Measurements from ENCODE around the gene PPT2. TPM values are rescaled to one million over a fixed set of nuclear protein-coding genes. Genes with fewer than 3 reads are reported as not detected.
"Not testable (repeated sequence)": the region's sequence is repeated elsewhere in the genome, so short reads cannot be mapped to it uniquely, and the experiment has no call there.

Gene PPT2
- total and polyA plus RNA-seq, 2 donors = 20.0 to 29.6 TPM

DNA sequence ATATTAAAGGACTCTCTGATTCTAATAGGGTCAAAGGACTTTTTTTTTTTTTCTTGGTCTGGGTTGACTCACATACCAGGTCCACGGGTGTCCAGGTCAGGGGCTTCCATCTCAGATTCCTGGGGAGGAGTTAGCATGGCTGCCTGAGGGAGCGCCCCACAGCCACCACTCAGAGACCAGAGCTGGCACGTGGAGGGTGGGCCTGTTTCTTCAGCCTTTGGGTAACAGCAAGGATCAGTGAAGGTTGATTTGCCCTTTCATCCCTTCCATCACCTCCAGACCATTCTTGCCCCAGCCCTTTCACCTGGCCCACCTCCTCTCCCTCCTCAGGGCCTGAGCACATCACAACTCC is 44.4 kb downstream of the PPT2 start:
- DNase-seq (ENCODE audit: extremely low spot score) = no peak
- Histone ChIP-seq H3K36me3 (ENCODE audit: insufficient read depth) (no peaks in the 10 kb centered on the region), H3K27ac (ENCODE audit: low read depth) (no peak overlapping the region), H3K4me1 (ENCODE audit: insufficient read depth) (no peaks in the 10 kb centered on the region), H3K4me3 (ENCODE audit: low read depth, low read length) (no peak overlapping the region)
- 75% methylated on average over 3 of the region's 3 CpGs for WGBS

- WGBS = 84% methylated on average over 17 of the region's 17 CpGs
- Histone ChIP-seq H3K36me3 (ENCODE audit: insufficient read depth) (no peaks in the 10 kb centered on the region), H3K27ac (ENCODE audit: low read depth) (no peak overlapping the region), H3K4me3 (ENCODE audit: low read depth, low read length) (no peak overlapping the region), H3K4me1 (ENCODE audit: insufficient read depth) (no peaks in the 10 kb centered on the region)
- DNase-seq (ENCODE audit: extremely low spot score) = no peak
Observed at GRCh38 chr6:32198866-32199265, 44.9 kb downstream of the PPT2 start.

DNA sequence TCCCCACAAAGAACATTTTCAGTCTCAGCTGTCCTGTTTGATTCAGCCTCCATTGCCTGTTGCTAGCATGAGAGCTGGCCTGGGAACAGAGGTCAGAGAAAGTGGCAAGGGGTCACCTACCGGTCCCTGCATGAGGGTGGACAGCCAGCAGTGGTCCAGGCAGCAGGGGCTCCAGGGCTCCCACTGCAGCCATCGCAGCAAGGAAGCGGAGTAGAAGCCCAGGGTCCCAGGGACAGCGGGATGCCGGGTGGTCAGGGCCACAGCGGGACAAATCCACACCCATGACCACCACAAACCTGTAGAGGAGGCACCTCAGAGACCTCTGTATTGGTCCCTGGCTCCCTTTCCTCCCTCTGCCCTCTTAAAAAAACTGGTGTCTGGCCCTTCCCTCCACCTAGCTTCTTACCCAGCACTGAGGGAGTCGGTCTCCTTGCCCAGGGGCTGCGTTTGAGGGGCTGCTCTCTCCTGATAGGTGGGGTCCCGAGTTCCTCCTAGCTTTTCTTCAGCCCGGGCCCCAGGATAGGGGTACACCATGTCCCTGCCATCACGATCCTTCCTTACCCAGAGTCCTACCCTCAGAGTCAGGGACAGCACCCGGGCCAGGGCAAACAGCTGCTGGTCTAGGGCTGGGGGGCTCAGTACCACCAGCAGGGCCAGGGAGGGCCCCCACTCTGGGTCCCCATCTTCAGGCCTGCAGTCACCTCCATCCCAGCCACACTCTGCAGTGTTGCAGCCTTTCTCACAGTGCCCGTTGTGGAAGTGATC is 47.0 kb downstream of the PPT2 start:
- H3K4me1 ChIP-seq (ENCODE audit: insufficient read depth) = no peaks in the 10 kb centered on the region
- no peak for DNase-seq (ENCODE audit: extremely low spot score)
- H3K36me3 ChIP-seq (ENCODE audit: insufficient read depth) = no peaks in the 10 kb centered on the region
- 89% methylated on average over 13 of the region's 13 CpGs for WGBS
- no peak overlapping the region for H3K27ac ChIP-seq (ENCODE audit: low read depth)
- no peak overlapping the region for H3K4me3 ChIP-seq (ENCODE audit: low read depth, low read length)

- H3K36me3 ChIP-seq (ENCODE audit: insufficient read depth) = no peaks in the 10 kb centered on the region
- no peaks in the 10 kb centered on the region for H3K4me1 ChIP-seq (ENCODE audit: insufficient read depth)
- WGBS = 83% methylated on average over 9 of the region's 9 CpGs
- no peak for DNase-seq (ENCODE audit: extremely low spot score)
- H3K4me3 ChIP-seq (ENCODE audit: low read depth, low read length) = no peak overlapping the region
- no peak overlapping the region for H3K27ac ChIP-seq (ENCODE audit: low read depth)
Observed at GRCh38 chr6:32202186-32202585, 48.2 kb downstream of the PPT2 start.

- Histone ChIP-seq H3K4me3 (ENCODE audit: low read depth, low read length) (no peak overlapping the region), H3K36me3 (ENCODE audit: insufficient read depth) (no peaks in the 10 kb centered on the region), H3K4me1 (ENCODE audit: insufficient read depth) (no peaks in the 10 kb centered on the region), H3K27ac (ENCODE audit: low read depth) (no peak overlapping the region)
- no peak for DNase-seq (ENCODE audit: extremely low spot score)
- 78% methylated on average over 9 of the region's 9 CpGs for WGBS
Observed at GRCh38 chr6:32203426-32204267, 49.7 kb downstream of the PPT2 start.

GRCh38 chr6:32204268-32204715 is 50.4 kb downstream of the PPT2 start:
- DNase-seq (ENCODE audit: extremely low spot score) = no peak
- WGBS = 87% methylated on average over 3 of the region's 3 CpGs
- Histone ChIP-seq H3K4me1 (ENCODE audit: insufficient read depth) (no peaks in the 10 kb centered on the region), H3K4me3 (ENCODE audit: low read depth, low read length) (no peak overlapping the region), H3K27ac (ENCODE audit: low read depth) (no peak overlapping the region), H3K36me3 (ENCODE audit: insufficient read depth) (no peaks in the 10 kb centered on the region)

- Histone ChIP-seq H3K27ac (ENCODE audit: low read depth) (no peak overlapping the region), H3K4me1 (ENCODE audit: insufficient read depth) (no peaks in the 10 kb centered on the region), H3K36me3 (ENCODE audit: insufficient read depth) (no peaks in the 10 kb centered on the region), H3K4me3 (ENCODE audit: low read depth, low read length) (no peak overlapping the region)
- WGBS = 83% methylated on average over 1 of the region's 1 CpG
- no peak for DNase-seq (ENCODE audit: extremely low spot score)
Observed at GRCh38 chr6:32208996-32209395, 55.1 kb downstream of the PPT2 start.

DNA sequence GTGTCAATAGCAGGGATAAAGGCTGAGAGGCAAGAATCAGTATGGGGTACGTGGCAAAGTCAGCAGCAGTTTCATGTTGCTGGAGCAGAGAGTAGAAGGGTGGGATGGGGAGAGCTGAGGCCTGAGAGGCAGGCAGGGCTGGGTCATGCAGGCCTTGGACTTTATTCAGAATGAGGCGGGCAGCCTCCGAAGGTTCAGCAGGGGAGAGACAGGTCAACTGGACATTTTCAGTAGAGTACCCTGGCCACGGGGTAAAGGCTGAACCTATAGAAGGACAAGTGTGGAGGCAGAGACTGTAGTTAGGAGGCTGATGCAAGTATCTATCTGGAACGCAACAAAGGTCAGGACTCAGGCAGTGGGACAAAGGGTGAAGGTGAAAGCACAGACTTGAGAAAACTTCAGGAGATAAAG is 56.3 kb downstream of the PPT2 start:
- DNase-seq (ENCODE audit: extremely low spot score) = no peak
- H3K36me3 ChIP-seq (ENCODE audit: insufficient read depth) = no peaks in the 10 kb centered on the region
- H3K27ac ChIP-seq (ENCODE audit: low read depth) = no peak overlapping the region
- H3K4me3 ChIP-seq (ENCODE audit: low read depth, low read length) = no peak overlapping the region
- no peaks in the 10 kb centered on the region for H3K4me1 ChIP-seq (ENCODE audit: insufficient read depth)
- WGBS = 85% methylated on average over 5 of the region's 5 CpGs

- H3K4me3 ChIP-seq (ENCODE audit: low read depth, low read length); H3K27ac ChIP-seq (ENCODE audit: low read depth); H3K4me1 ChIP-seq (ENCODE audit: insufficient read depth); DNase-seq (ENCODE audit: extremely low spot score); H3K36me3 ChIP-seq (ENCODE audit: insufficient read depth): not testable (repeated sequence)
- WGBS = 85% methylated on average over 4 of the region's 4 CpGs
Observed at GRCh38 chr6:32211432-32211831, 57.5 kb downstream of the PPT2 start.

DNA sequence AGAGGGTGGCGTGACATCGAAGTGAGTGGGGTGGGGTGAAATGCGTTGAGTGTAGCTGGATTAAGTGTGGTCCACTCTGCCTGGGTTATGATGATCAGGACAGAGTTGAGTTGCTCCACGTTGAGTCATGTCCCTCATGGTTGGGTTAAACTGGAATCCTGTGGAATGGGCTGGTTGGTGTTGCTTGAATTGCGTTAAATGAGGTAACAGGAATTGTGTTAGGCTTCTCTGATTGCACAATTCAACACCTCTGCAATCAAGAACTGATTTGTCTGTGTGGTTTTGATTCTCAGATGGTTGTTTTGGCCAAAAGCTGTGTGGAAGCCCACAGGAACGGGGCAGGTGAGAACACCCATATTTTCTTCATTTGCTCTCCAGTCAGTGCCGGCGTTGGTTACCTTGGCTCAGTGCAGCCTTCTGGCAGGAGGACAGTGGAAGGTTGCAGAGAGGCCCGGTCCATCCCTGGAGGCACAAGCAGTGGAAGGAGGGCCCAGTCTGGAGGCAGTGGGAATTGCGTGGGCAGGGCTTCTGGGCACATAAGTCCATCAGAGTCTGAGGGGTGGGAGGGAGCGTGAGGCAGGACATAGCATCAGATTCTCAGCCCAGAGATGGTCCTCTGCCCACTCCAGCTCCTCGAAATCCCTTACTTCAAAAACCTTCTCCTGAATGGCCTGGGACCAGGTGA is 58.3 kb downstream of the PPT2 start:
- DNase-seq (ENCODE audit: extremely low spot score) = no peak
- Histone ChIP-seq H3K36me3 (ENCODE audit: insufficient read depth) (no peaks in the 10 kb centered on the region), H3K27ac (ENCODE audit: low read depth) (no peak overlapping the region), H3K4me3 (ENCODE audit: low read depth, low read length) (no peak overlapping the region), H3K4me1 (ENCODE audit: insufficient read depth) (no peaks in the 10 kb centered on the region)
- 74% methylated on average over 12 of the region's 12 CpGs for WGBS

Small RNAs within 50 kb of the gene (small RNA-seq; reads per million reads assigned to genes)
- gene AL662884.1 (not detected), gene MIR6833 (not detected)

Other genes starting within 250 kb of the PPT2 start
- gene C2, start 226.4 kb upstream of the PPT2 start, total RNA-seq = 4.0 TPM
- 10.0 TPM for gene C2, start 226.4 kb upstream of the PPT2 start, polyA plus RNA-seq
- gene CFB, start 208.0 kb upstream of the PPT2 start, total RNA-seq = 6.5 TPM
- 39.6 TPM for gene CFB, start 208.0 kb upstream of the PPT2 start, polyA plus RNA-seq
- 39.8 TPM for gene NELFE, start 195.2 kb upstream of the PPT2 start, total RNA-seq
- 53.6 TPM for gene NELFE, start 195.2 kb upstream of the PPT2 start, polyA plus RNA-seq
- 28.9 TPM for gene SKIC2, start 195.0 kb upstream of the PPT2 start, total RNA-seq
- gene SKIC2, start 195.0 kb upstream of the PPT2 start, polyA plus RNA-seq = 48.8 TPM
- gene DXO, start 182.0 kb upstream of the PPT2 start, total RNA-seq = 8.5 TPM
- 20.2 TPM for gene DXO, start 182.0 kb upstream of the PPT2 start, polyA plus RNA-seq
- 3.6 TPM for gene C4A, start 172.1 kb upstream of the PPT2 start, total RNA-seq
- 126 TPM for gene C4A, start 172.1 kb upstream of the PPT2 start, polyA plus RNA-seq
- gene C4B, start 139.3 kb upstream of the PPT2 start, total RNA-seq = 4.7 TPM
- 142 TPM for gene C4B, start 139.3 kb upstream of the PPT2 start, polyA plus RNA-seq
- gene CYP21A2, start 115.7 kb upstream of the PPT2 start, total RNA-seq = not detected
- 2.3 TPM for gene CYP21A2, start 115.7 kb upstream of the PPT2 start, polyA plus RNA-seq
- gene TNXB, start 44.8 kb upstream of the PPT2 start, total RNA-seq = 171 TPM
- 93.5 TPM for gene TNXB, start 44.8 kb upstream of the PPT2 start, polyA plus RNA-seq
- 28.8 TPM for gene ATF6B, start 25.9 kb upstream of the PPT2 start, total RNA-seq
- gene ATF6B, start 25.9 kb upstream of the PPT2 start, polyA plus RNA-seq = 68.3 TPM
- gene FKBPL, start 23.9 kb upstream of the PPT2 start, total RNA-seq = 3.0 TPM
- 5.6 TPM for gene FKBPL, start 23.9 kb upstream of the PPT2 start, polyA plus RNA-seq
- 0.42 TPM for gene PRRT1, start 2.2 kb upstream of the PPT2 start, total RNA-seq
- gene PRRT1, start 2.2 kb upstream of the PPT2 start, polyA plus RNA-seq = 10.8 TPM
- 17.6 TPM for gene EGFL8, start 10.5 kb downstream of the PPT2 start, total RNA-seq
- 22.8 TPM for gene EGFL8, start 10.5 kb downstream of the PPT2 start, polyA plus RNA-seq
- 13.8 TPM for gene AGPAT1, start 21.9 kb downstream of the PPT2 start, total RNA-seq
- gene AGPAT1, start 21.9 kb downstream of the PPT2 start, polyA plus RNA-seq = 93.7 TPM
- 30.1 TPM for gene RNF5, start 24.3 kb downstream of the PPT2 start, total RNA-seq
- 102 TPM for gene RNF5, start 24.3 kb downstream of the PPT2 start, polyA plus RNA-seq
- gene AGER, start 30.1 kb downstream of the PPT2 start, total RNA-seq = 1.5 TPM
- gene AGER, start 30.1 kb downstream of the PPT2 start, polyA plus RNA-seq = 7.6 TPM
- 44.1 TPM for gene PBX2, start 36.1 kb downstream of the PPT2 start, total RNA-seq
- 62.2 TPM for gene PBX2, start 36.1 kb downstream of the PPT2 start, polyA plus RNA-seq
- gene GPSM3, start 38.5 kb downstream of the PPT2 start, total RNA-seq = 2.2 TPM
- gene GPSM3, start 38.5 kb downstream of the PPT2 start, polyA plus RNA-seq = 12.8 TPM
- gene NOTCH4, start 69.9 kb downstream of the PPT2 start, total RNA-seq = 11.2 TPM
- 27.6 TPM for gene NOTCH4, start 69.9 kb downstream of the PPT2 start, polyA plus RNA-seq
- gene TSBP1, start 217.8 kb downstream of the PPT2 start, total RNA-seq = not detected
- gene TSBP1, start 217.8 kb downstream of the PPT2 start, polyA plus RNA-seq = not detected